ENCODE measurements around the gene DMRT3. TPM values are rescaled to one million over a fixed set of nuclear protein-coding genes. Genes with fewer than 3 reads are reported as not detected.

DMRT3 gene
- total RNA-seq, 1 donor from 2014 or later = not detected

- intact Hi-C loops (cut with micrococcal nuclease) = loop anchor here (1.0 kb wide), 1 partner anchor 36 kb away; no protein-coding TSS in a partner anchor
Measured at GRCh38 chr9:970151-970996, 6.1 kb upstream of the DMRT3 start.

GRCh38 chr9:971901-972500 is 4.5 kb upstream of the DMRT3 start:
- intact Hi-C loops (cut with micrococcal nuclease) = no loop called here

- intact Hi-C loops (cut with micrococcal nuclease) = no loop called here
Measured at GRCh38 chr9:972501-973294, 3.8 kb upstream of the DMRT3 start.

- intact Hi-C loops (cut with micrococcal nuclease) = no loop called here
Measured at GRCh38 chr9:973295-973834, 3.1 kb upstream of the DMRT3 start.

- intact Hi-C loops (cut with micrococcal nuclease) = no loop called here
Measured at GRCh38 chr9:974031-974995, 2.1 kb upstream of the DMRT3 start.

GRCh38 chr9:974996-975739 is 1.3 kb upstream of the DMRT3 start:
- intact Hi-C loops (cut with micrococcal nuclease) = loop anchor here (1.0 kb wide), 1 partner anchor 73 kb away; no protein-coding TSS in a partner anchor

GRCh38 chr9:975740-976257 is 656 bp upstream of the DMRT3 start:
- intact Hi-C loops (cut with micrococcal nuclease) = loop anchor here (1.0 kb wide), 1 partner anchor 73 kb away; no protein-coding TSS in a partner anchor

- intact Hi-C loops (cut with micrococcal nuclease) = no loop called here
Measured at GRCh38 chr9:976943-977837, 735 bp downstream of the DMRT3 start.

GRCh38 chr9:977838-978830 is 1.7 kb downstream of the DMRT3 start:
- intact Hi-C loops (cut with micrococcal nuclease) = no loop called here

GRCh38 chr9:979983-980382 is 3.5 kb downstream of the DMRT3 start:
- intact Hi-C loops (cut with micrococcal nuclease) = loop anchor here (1.0 kb wide), 1 partner anchor 12 kb away; no protein-coding TSS in a partner anchor

- intact Hi-C loops (cut with micrococcal nuclease) = no loop called here
Measured at GRCh38 chr9:980640-981039, 4.2 kb downstream of the DMRT3 start.

GRCh38 chr9:981491-981898 is 5.0 kb downstream of the DMRT3 start:
- intact Hi-C loops (cut with micrococcal nuclease) = no loop called here

- intact Hi-C loops (cut with micrococcal nuclease) = no loop called here
Measured at GRCh38 chr9:982394-983230, 6.2 kb downstream of the DMRT3 start.

- intact Hi-C loops (cut with micrococcal nuclease) = no loop called here
Measured at GRCh38 chr9:994005-994404, 17.6 kb downstream of the DMRT3 start.

- intact Hi-C loops (cut with micrococcal nuclease) = no loop called here
Measured at GRCh38 chr9:995192-995591, 18.7 kb downstream of the DMRT3 start.

- intact Hi-C loops (cut with micrococcal nuclease) = no loop called here
Measured at GRCh38 chr9:995781-996180, 19.3 kb downstream of the DMRT3 start.

Measured in T-helper 1 cell treated with Interleukin-12 subunit alpha and Interleukin-12 subunit beta and Interleukin-4 antibody, amounts not matched to agents 30 ng/mL and 1 ng/mL, for 36 hours (primary cell).